ENCODE measurements around the gene CSNK2A2.

DNA sequence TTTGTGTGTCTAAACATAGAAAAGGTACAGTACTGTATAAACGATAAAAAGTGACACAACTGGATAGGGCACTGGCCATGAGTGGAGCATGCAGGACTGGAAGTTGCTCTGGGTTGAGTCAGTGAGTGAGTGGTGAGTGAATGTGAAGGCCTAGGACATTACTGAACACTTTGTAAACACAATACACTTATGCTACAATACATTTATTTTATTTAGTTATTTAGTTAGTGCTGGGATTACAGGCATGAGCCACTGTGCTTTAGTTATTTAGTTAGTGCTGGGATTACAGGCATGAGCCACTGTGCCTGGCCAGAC lies 73.3 kb downstream of the CSNK2A2 start:
- TF ChIP-seq, protein P1, sequence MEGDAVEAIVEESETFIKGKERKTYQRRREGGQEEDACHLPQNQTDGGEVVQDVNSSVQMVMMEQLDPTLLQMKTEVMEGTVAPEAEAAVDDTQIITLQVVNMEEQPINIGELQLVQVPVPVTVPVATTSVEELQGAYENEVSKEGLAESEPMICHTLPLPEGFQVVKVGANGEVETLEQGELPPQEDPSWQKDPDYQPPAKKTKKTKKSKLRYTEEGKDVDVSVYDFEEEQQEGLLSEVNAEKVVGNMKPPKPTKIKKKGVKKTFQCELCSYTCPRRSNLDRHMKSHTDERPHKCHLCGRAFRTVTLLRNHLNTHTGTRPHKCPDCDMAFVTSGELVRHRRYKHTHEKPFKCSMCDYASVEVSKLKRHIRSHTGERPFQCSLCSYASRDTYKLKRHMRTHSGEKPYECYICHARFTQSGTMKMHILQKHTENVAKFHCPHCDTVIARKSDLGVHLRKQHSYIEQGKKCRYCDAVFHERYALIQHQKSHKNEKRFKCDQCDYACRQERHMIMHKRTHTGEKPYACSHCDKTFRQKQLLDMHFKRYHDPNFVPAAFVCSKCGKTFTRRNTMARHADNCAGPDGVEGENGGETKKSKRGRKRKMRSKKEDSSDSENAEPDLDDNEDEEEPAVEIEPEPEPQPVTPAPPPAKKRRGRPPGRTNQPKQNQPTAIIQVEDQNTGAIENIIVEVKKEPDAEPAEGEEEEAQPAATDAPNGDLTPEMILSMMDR (IDR thresholded peaks at IDR 0.05), result no peak
- no peak for TF ChIP-seq POLR2A (IDR thresholded peaks at IDR 0.05)

Data from prostate gland (tissue), 2 donors.